Endothelial cell of umbilical vein (primary cell): Measurements from ENCODE around the gene CTPS1. TPM values are rescaled to one million over a fixed set of nuclear protein-coding genes. Genes with fewer than 3 reads are reported as not detected.

Experiments
- BruUV-seq: library from RNA; stranded (reverse); fragments of 400-500 nt; replicated peaks from 2 replicates; lab custom pipeline; 2021; lab: Mats Ljungman, UMichigan
- CTCF ChIA-PET: fragments of 300-600, 350-600 bp; sonication (Branson Sonifier 250); formaldehyde crosslinking; loops from one replicate; lab custom pipeline; 2021; ENCODE audit warnings: antibody characterized with exemption, inconsistent platforms; lab: Charles Lee
- POLR2A ChIA-PET: fragments of 300-600, 350-600 bp; sonication (Branson Sonifier 250); formaldehyde crosslinking; loops from one replicate; lab custom pipeline; 2021; ENCODE audit warnings: antibody characterized with exemption, inconsistent platforms; lab: Charles Lee
- DNase-seq: peaks from one replicate; pipeline ENCODE4 v3.0.0-alpha.2; 2011; ENCODE audit warnings: low read depth, low spot score
- FAIRE-seq: peaks from 2 replicates; lab custom pipeline; 2011; peaks lifted over from hg19 to GRCh38; lab: Jason Lieb, UNC
- H2AFZ ChIP-seq: 2 replicates; pipeline ENCODE4 v1.6.0; 2012; ENCODE audit warnings: low read depth, low read length, control low read depth, inconsistent platforms
- H3K27ac ChIP-seq: 2 replicates; pipeline ENCODE4 v1.5.1; 2011; ENCODE audit warnings: low read depth, mild to moderate bottlenecking, control low read depth, low read length, moderate library complexity; ENCODE audit not compliant: insufficient read depth
- H3K27me3 ChIP-seq, 2 experiments: 2 replicates each; pipeline versions ENCODE4 v1.6.0 to v1.6.1; 2011; ENCODE audit warnings: low read length in 2 of 2, mixed read lengths in 1 of 2; ENCODE audit not compliant: control insufficient read depth in 2 of 2, insufficient read depth in 2 of 2
- H3K36me3 ChIP-seq, 2 experiments: 2 replicates in 1 of 2; 3 replicates in 1 of 2; pipeline ENCODE4 v1.5.1; 2011; ENCODE audit warnings: low read length in 2 of 2, mild to moderate bottlenecking in 1 of 2, moderate library complexity in 1 of 2; ENCODE audit not compliant: control insufficient read depth in 2 of 2, insufficient read depth in 2 of 2; ENCODE audit errors: extremely low read depth in 1 of 2
- H3K4me1 ChIP-seq: 3 replicates; pipeline ENCODE4 v1.5.1; 2011; ENCODE audit warnings: mild to moderate bottlenecking, low read length; ENCODE audit not compliant: control insufficient read depth, insufficient read depth; ENCODE audit errors: extremely low read depth
- H3K4me2 ChIP-seq: 2 replicates; pipeline ENCODE4 v1.6.1; 2011; ENCODE audit warnings: low read length, control low read depth, mixed read lengths; ENCODE audit not compliant: insufficient read depth
- H3K4me3 ChIP-seq, 3 experiments: fragments of 200-600 bp in 1 of 3; sonication (generic), shearing (Covaris generic) in 1 of 3; replicated peaks in 1 of 3; 2 replicates each; pipeline ENCODE4 v1.5.1; 2011 to 2016; ENCODE audit warnings: control low read depth in 3 of 3, low read length in 3 of 3, mild to moderate bottlenecking in 2 of 3, inconsistent platforms in 1 of 3, low read depth in 1 of 3, moderate library complexity in 1 of 3; ENCODE audit not compliant: insufficient read depth in 1 of 3
- H3K79me2 ChIP-seq: 2 replicates; pipeline ENCODE4 v1.6.0; 2012; ENCODE audit warnings: low read length, inconsistent platforms; ENCODE audit not compliant: control insufficient read depth, insufficient read depth
- H3K9ac ChIP-seq: replicated peaks from 2 replicates; pipeline ENCODE3; 2011; ENCODE audit warnings: low read length, control low read depth; ENCODE audit not compliant: insufficient read depth; ENCODE audit errors: extremely low read depth
- H3K9me1 ChIP-seq: replicated peaks from 3 replicates; pipeline ENCODE4 v1.6.0; 2011; ENCODE audit warnings: mild to moderate bottlenecking, low read length; ENCODE audit not compliant: control insufficient read depth, insufficient read depth; ENCODE audit errors: extremely low read depth
- H3K9me3 ChIP-seq: replicated peaks from 2 replicates; pipeline ENCODE4 v1.5.1; 2012; ENCODE audit warnings: low read length, inconsistent platforms; ENCODE audit not compliant: control insufficient read depth, insufficient read depth
- H4K20me1 ChIP-seq: replicated peaks from 2 replicates; pipeline ENCODE3; 2011; ENCODE audit warnings: mild to moderate bottlenecking, low read length; ENCODE audit not compliant: control insufficient read depth, insufficient read depth; ENCODE audit errors: extremely low read depth
- CTCF ChIP-seq, 2 donors: IDR thresholded peaks; 1 replicate in 1 of 2; 2 replicates in 1 of 2; pipeline ENCODE4 v1.5.1; 2011; ENCODE audit warnings: low read length in 2 of 2, mild to moderate bottlenecking in 2 of 2, moderate library complexity in 2 of 2, control low read depth in 1 of 2, inconsistent platforms in 1 of 2, low read depth in 1 of 2; ENCODE audit not compliant: insufficient read depth in 1 of 2; ENCODE audit errors: extremely low read depth in 1 of 2
- EZH2 ChIP-seq: IDR thresholded peaks from 2 replicates; pipeline ENCODE4 v1.6.1; 2012; ENCODE audit warnings: borderline replicate concordance, low read depth, mild to moderate bottlenecking, moderate library complexity, low read length, inconsistent platforms; ENCODE audit not compliant: severe bottlenecking
- FOS ChIP-seq: IDR thresholded peaks from 2 replicates; pipeline ENCODE4 v1.6.1; 2011; ENCODE audit warnings: mild to moderate bottlenecking, low read length, moderate library complexity, borderline replicate concordance; ENCODE audit not compliant: insufficient read depth
- JUN ChIP-seq: IDR thresholded peaks from 2 replicates; pipeline ENCODE4 v1.6.1; 2011; ENCODE audit warnings: borderline replicate concordance, low read depth; ENCODE audit not compliant: insufficient read length, insufficient read depth
- MAX ChIP-seq: IDR thresholded peaks from 2 replicates; pipeline ENCODE4 v1.6.1; 2011; ENCODE audit not compliant: insufficient read depth, insufficient read length
- POLR2AphosphoS5 ChIP-seq: IDR thresholded peaks from 2 replicates; pipeline ENCODE4 v1.6.1; 2012; ENCODE audit warnings: low read depth, mild to moderate bottlenecking, control low read depth, low read length, moderate library complexity; ENCODE audit not compliant: insufficient read depth
- dilution Hi-C: fragments of 300-500 bp; cut with MboI; formaldehyde crosslinking; loops from one replicate; pipeline ENCODE4 v1.15.0; 2019; ENCODE audit warnings: low sequenced_read_pairs; ENCODE audit not compliant: extremely low pct_ligation_motif_present
- intact Hi-C: fragments of 100-400 bp; cut with micrococcal nuclease; formaldehyde crosslinking; loops from one replicate; pipeline ENCODE4 v1.10.0; 2022
- polyA plus RNA-seq, 4 experiments: library from polyadenylated mRNA; depleted of rRNA in 3 of 4; stranded (reverse) in 3 of 4; unstranded in 1 of 4; fragments of >200 nt; gene quantifications; 2 replicates each; pipeline versions ENCODE4 v1.2.1 to v1.2.3, GENCODE V29; 2011 to 2012; ENCODE audit warnings: missing spikeins in 1 of 4
- small RNA-seq: library from RNA; depleted of rRNA; stranded (forward); fragments of <200 nt; gene quantifications from one replicate; pipeline ENCODE3, GENCODE V24; 2012; ENCODE audit warnings: low replicate concordance, low read depth; ENCODE audit not compliant: insufficient read depth, insufficient read length
- total RNA-seq: library from RNA; stranded (reverse); gene quantifications from 2 replicates; pipeline ENCODE4 v1.2.3, GENCODE V29; 2021

Gene CTPS1
- total and polyA plus RNA-seq, 2 donors (not counting 3 experiments of a cell fraction or from before 2014, with no cell fraction given) = 24.9 to 65.8 TPM

GRCh38 chr1:41056907-41057306 lies 77.4 kb downstream of the CTPS1 start:
- intact Hi-C loops = no loop called here
- no peak overlapping the region for H3K27ac ChIP-seq
- CTCF ChIA-PET = no interaction called here
- dilution Hi-C loops = no loop called here
- no peaks in the 10 kb centered on the region for H3K36me3 ChIP-seq
- no peak overlapping the region for H2AFZ ChIP-seq
- FAIRE-seq (no peak), DNase-seq (no peak)
- no peaks in the 10 kb centered on the region for H4K20me1 ChIP-seq
- H3K4me2 ChIP-seq = no peak overlapping the region
- TF ChIP-seq FOS = no peak
- TF ChIP-seq MAX = no peak
- TF ChIP-seq POLR2AphosphoS5 = no peak
- TF ChIP-seq EZH2 = no peak
- TF ChIP-seq JUN = no peak
- no peak for TF ChIP-seq CTCF (IDR thresholded peaks at IDR 0.05; ENCODE audit: extremely low read depth in 1 of 2, insufficient read depth in 1 of 2, low read depth in 1 of 2, low read length in 2 of 2)
- POLR2A ChIA-PET = no interaction called here
- no peaks in the 10 kb centered on the region for H3K27me3 ChIP-seq
- H3K4me3 ChIP-seq = no peak overlapping the region
- H3K9ac ChIP-seq = no peak overlapping the region
- no peaks in the 10 kb centered on the region for H3K9me1 ChIP-seq
- H3K4me1 ChIP-seq = no peaks in the 10 kb centered on the region
- no peaks in the 10 kb centered on the region for H3K9me3 ChIP-seq
- BruUV-seq = no TSS peak
- no peaks in the 10 kb centered on the region for H3K79me2 ChIP-seq

Small RNA genes lying within 50 kb of the gene (small RNA-seq; reads per million reads assigned to genes)
- not detected for gene UBE2V1P8

Other genes starting within 250 kb of the CTPS1 start
- 0.07 and 0.23 TPM in 2 replicates for gene KCNQ4, start 195.9 kb upstream of the CTPS1 start, total RNA-seq
- gene KCNQ4, start 195.9 kb upstream of the CTPS1 start, polyA plus RNA-seq = 0.06 TPM in 2 replicates
- 10.9 and 11.3 TPM in 2 replicates for gene CITED4, start 117.3 kb upstream of the CTPS1 start, total RNA-seq
- 3.8 and 4.7 TPM in 2 replicates for gene CITED4, start 117.3 kb upstream of the CTPS1 start, polyA plus RNA-seq
- 0.29 and 0.39 TPM in 2 replicates for gene SLFNL1, start 42.0 kb downstream of the CTPS1 start, total RNA-seq
- gene SLFNL1, start 42.0 kb downstream of the CTPS1 start, polyA plus RNA-seq = 0.14 and 0.25 TPM in 2 replicates